ENCODE measurements around the gene SYCN.

- no peak for TF ChIP-seq EZH2 (IDR thresholded peaks at IDR 0.05; ENCODE audit: insufficient read depth, poor library complexity, severe bottlenecking)
- TF ChIP-seq EZH2phosphoT487 (IDR thresholded peaks at IDR 0.05; ENCODE audit: insufficient read depth, low read depth), result no peak
Measured at GRCh38 chr19:39252458-39252857, 48.4 kb upstream of the SYCN start.
